ENCODE measurements around the gene TSGA10IP.

The TSGA10IP gene

GRCh38 chr11:66008468-66009101, 63.3 kb downstream of the TSGA10IP start:
- WGBS, 2 donors (ENCODE audit: extremely low coverage in 2 of 2, insufficient read length in 2 of 2, insufficient replicate concordance in 1 of 2) = no CpG with 5 or more reads among the region's 10 CpGs
- Histone ChIP-seq H3K23ac (ENCODE audit: low read depth, low read length, poor library complexity) (no peak overlapping the region), H3K9me3 (replicated peaks in 1 of 2; ENCODE audit: control insufficient read depth in 2 of 2, insufficient read depth in 1 of 2, low read depth in 1 of 2, low read length in 2 of 2) (peaks cover 0 to 2% of the 10 kb centered on the region in 2 donors), H3K4me3 (ENCODE audit: low read length in 2 of 2) (no peak overlapping the region), H2AFZ (ENCODE audit: low read length) (peak overlapping the region; percentile 78), H3K4ac (ENCODE audit: low read length) (no peak overlapping the region), H3K36me3 (replicated peaks in 1 of 2; ENCODE audit: control insufficient read depth in 2 of 2, insufficient read depth in 2 of 2, low read length in 2 of 2) (peaks cover 16 to 24% of the 10 kb centered on the region in 2 donors), H4K91ac (ENCODE audit: low read depth, low read length, poor library complexity) (no peak overlapping the region), H3K18ac (ENCODE audit: low read length) (no peak overlapping the region), H3K4me1 (ENCODE audit: control insufficient read depth in 2 of 2, insufficient read depth in 1 of 2, low read depth in 1 of 2, low read length in 2 of 2) (peaks cover 5 to 7% of the 10 kb centered on the region in 2 donors), H3K27me3 (ENCODE audit: control insufficient read depth in 3 of 3, insufficient read depth in 3 of 3, low read depth in 1 of 3, low read length in 3 of 3) (peaks cover 0 to 38% (median 20%) of the 10 kb centered on the region in 3 experiments), H3K14ac (ENCODE audit: low read length) (no peak overlapping the region), H3K79me1 (ENCODE audit: low read depth, low read length) (peaks cover 5% of the 10 kb centered on the region), H2BK12ac (ENCODE audit: low read length) (no peak overlapping the region), H2AK5ac (ENCODE audit: low read depth, low read length) (no peak overlapping the region), H3K4me2 (ENCODE audit: insufficient read depth, low read length, poor library complexity, severe bottlenecking) (no peak overlapping the region), H4K8ac (ENCODE audit: low read depth, low read length) (no peak overlapping the region), H3K27ac (replicated peaks; ENCODE audit: low read length) (no peak overlapping the region), H2BK5ac (ENCODE audit: low read length) (no peak overlapping the region), H2BK15ac (ENCODE audit: low read length) (no peak overlapping the region), H2BK120ac (ENCODE audit: low read depth, low read length) (no peak overlapping the region), H3K9ac (ENCODE audit: low read depth, low read length, poor library complexity) (no peak overlapping the region)
- no peak for DNase-seq (ENCODE audit: low spot score)
